GM19193 (cell line): ENCODE measurements around the gene SLC22A31.

Source experiments
- POLR2A ChIP-seq: IDR thresholded peaks from 4 replicates; pipeline ENCODE4 v1.6.1; 2011; ENCODE audit not compliant: insufficient read depth, insufficient read length; ENCODE audit errors: extremely low read depth

The SLC22A31 gene

DNA sequence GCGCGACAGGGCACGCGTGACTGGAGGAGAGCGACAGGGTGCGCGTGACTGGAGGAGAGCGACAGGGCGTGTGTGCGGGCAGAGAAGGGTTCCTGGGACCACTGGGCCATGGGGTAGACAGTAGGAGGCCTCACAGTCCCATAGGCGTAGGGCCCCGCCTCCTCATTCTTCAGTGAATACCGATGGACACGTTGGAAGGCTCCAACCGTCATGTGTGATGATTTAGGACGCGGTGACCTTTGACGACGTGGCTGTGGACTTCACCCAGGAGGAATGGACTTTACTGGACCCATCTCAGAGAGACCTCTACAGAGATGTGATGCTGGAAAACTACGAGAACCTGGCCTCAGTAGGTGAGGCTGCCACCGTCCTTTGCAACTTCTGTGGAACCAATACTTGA is 22.6 kb upstream of the SLC22A31 start:
- no peak for TF ChIP-seq POLR2A

DNA sequence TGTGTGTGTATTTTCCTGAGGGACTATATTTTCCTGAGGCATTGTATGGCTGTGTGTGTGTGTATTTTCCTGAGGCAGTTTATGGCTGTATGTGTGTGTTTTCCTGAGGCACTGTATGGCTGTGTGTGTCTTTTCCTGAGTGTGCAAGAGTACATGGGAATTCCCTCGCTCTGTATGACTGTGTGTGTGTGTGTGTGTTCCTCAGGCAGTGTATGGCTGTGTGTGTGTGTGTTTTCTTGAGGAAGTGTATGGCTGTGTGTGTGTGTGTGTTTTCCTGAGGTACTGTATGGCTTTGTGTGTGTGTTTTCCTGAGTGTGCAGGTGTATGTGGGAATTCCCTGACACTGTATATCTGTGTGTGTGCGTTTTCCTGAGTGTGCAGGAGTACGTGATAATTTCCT is 21.3 kb upstream of the SLC22A31 start:
- TF ChIP-seq POLR2A: no peak

DNA sequence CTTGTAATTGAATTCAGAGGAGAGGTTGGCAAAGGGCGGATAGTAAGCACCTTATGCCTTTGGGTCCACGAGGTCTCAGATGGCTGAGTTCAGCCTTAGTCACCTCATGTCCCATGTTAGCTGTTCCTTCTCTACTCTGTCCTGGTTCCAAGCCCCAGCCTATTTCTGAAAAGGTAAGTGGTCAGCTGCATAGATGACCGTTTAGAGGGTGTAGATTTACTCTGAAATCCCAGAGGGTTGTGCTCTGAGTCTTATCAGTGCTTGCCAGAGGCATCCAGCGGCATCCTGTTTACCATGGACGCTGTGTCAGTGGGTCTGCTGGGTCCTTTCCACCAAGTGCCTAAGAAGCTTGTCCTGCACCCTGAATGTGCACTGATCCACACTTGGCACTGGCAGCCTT is 19.0 kb upstream of the SLC22A31 start:
- no peak for TF ChIP-seq POLR2A

DNA sequence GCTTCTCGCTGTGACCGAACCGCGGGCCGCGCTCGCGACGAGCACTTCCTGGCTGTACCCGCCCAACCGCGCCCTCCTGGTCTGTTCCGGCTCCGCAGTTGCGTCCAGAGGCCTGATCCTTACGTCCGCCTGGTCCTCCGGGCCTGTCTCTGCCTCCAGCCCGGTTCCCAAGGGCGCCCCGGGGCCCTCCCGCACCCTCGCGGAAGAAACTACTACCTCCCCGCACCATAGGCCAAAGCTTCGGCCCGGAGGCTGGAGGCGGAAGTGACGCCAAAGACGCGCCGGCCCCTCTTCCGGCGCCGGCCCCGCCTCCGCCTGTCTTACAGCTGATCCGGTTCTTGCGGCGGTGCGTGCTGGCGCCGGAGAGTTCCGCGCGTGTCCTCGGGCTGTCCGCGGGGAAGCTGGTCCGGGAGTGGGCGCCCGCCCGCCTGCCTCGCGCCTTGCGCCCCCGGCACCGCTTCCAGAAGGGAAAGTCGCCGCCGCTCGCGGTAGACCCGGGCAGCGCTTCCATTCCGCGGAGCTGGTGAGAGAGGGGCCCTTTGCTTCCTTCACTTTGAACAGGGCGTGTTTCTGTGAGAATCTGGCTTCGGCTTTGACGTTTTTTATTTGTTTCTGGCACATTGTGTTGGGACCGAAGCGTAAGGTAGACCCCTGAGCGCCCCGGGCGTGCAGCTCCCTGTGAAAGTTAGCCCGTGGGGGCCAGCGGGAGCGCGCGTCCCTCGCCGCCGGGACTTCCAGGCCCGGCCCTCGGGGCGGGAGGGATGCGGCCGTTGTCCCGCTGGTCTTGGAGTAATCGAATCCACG is 17.3 kb upstream of the SLC22A31 start, which contains the start of gene ZNF778:
Gene ZNF778 (plus strand): TSS at position 316 of the 804 bp plus-strand sequence. CDS start 3,425 bp downstream, outside the sequence.
- TF ChIP-seq POLR2A: peak; percentile 90

DNA sequence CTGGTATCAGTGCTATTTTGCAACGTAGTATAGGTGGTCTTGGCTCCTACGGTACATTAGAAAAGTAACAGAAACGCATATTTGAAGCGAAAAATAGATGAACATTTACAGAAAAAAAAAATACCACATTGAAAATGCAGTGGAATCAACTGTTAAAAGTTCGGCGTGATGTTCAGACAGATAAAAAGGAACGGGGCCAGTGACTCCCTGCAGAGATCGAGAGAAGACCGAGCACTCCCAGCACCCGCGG is 16.7 kb upstream of the SLC22A31 start:
- no peak for TF ChIP-seq POLR2A

DNA sequence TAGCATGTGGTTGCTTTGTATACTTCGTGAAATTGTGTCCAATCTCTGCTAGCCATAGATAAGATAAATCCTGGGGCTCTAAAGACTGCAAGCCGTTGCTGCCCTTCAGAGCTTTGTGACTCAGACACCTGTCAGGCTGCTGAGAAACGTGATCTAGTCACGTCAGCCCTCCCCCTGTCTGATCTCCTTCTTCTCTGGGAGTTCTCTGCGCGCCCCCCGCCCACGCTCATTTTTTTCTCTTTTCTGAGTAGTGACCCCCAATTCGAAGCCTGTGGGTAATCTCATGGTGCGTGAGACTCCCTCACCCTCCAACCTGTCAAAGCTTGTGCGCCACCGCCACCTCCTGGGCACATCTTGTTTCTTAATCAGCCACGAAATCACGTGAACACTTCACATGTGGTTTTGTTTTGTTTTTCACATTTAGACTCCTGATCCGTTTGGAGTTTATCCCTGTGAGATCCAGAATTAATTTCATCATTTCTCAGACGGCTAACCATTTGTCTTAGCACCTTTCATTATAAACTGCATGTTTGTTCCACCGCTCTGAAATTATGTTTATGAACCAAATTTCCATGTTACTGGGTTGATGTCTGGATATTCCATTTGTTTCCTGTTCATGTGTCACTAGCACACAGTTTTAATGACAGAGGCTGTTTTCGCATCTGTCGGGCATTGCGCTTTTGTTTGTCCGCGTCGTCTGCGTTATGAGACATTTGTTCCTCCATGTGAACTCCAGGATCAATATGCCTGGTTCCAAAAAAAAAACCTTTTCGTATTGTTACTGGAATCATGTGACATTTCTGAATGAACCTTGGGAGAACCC is 16.2 kb upstream of the SLC22A31 start:
- no peak for TF ChIP-seq POLR2A

DNA sequence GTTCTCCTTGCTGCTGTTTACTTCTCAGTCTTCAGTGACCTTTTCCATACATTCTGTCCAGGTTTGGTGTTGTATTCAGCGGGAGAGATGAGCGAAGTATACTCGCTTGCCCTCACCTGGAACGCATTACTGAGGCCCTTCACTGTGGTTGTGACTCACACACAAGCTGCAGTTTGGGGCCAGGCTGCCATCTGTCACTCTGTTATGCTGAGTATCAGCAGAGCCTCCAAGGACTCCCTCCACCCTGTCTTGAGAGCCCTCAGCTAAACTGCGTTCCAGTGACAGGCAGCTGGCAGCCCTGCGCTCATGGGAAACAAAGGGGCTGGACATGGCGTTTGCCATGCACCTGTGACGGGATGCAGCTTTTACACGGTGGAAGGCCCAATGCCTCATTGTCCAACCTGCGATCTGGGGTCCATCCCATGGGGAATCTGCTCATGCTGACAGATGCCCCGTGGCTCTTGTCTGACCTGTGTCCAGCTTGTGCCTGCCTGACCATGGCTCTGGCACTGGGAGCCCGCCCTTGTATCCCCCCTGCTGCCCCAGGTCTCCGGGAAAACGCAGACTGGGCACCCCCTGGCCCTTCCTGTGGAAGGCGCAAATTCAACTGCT is 10.7 kb upstream of the SLC22A31 start:
- TF ChIP-seq POLR2A: no peak

DNA sequence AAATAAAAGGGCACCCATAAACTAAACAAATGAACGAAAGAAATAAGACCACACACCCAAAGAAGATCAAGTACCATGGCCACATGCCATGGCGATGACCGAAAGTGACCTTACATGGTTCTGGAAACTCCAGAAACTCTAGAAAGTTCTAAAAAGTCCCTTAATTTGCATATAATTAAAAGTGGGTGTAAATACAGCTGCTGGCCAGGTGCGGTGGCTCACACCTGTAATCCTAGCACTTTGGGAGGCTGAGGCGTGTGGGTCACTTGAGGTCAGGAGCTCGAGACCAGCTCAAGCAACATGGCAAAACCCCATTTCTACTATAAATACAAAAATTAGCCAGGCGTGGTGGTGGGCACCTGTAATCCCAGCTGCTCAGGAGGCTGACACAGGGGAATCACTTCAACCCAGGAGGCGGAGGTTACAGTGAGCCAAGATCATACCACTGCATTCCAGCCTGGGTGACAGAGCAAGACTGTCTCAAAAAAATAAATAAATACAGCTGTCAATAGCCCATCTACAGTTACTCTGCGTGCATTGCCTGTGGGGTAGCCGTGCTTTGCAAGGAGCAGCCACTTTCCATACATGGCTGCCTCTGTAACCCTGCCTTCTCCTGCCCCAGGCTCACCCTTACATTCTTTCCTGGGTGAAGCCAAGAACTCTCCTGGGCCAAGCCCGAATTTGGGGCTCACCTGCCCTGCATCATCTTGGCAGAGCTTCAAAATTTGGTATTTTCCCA is 10.0 kb upstream of the SLC22A31 start:
- TF ChIP-seq POLR2A: no peak

DNA sequence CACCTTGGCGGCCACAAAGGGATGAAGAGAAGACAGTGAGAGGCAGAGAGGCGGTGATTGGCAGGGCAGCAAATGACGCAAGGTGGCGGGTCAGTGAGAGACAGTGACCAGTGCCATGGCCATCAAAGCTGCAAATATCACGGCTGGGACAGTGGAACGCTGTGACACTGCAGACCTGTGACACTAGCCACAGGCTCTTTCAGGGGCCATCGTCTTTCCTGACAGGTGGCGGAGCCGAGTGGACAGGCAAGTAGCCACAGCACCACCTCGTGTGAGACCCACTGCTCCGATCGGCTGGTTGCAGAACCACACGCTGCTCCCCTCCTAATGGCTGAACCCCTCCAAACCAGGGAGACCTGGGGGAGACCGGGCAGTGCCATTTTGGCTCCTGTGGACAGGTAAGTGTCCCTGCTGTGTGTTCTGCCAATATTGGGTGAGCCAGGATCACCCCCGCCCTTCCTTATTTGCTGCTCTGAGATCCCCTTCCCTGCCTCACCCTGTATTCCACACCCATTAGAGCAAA is 9.2 kb upstream of the SLC22A31 start:
- TF ChIP-seq POLR2A: no peak

DNA sequence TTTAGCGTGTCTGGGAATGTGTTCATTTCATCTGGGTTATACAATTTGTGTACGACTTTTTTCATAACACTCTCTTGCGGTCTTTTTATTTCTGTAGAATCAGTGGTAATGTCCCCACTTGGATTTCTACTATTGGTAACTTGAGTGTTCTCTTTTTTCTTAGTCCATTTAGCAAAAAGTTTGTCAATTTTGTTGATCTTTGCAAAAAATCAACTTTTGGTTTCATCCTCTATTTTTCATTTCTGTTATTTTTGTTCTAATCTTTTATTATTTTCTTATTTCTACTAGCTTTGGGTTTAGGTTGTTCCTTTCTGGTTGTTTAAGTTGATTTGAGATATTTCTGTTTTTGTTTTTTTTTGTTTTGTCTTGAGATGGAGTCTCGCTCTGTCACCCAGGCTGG is 7.7 kb upstream of the SLC22A31 start:
- TF ChIP-seq POLR2A: no peak

DNA sequence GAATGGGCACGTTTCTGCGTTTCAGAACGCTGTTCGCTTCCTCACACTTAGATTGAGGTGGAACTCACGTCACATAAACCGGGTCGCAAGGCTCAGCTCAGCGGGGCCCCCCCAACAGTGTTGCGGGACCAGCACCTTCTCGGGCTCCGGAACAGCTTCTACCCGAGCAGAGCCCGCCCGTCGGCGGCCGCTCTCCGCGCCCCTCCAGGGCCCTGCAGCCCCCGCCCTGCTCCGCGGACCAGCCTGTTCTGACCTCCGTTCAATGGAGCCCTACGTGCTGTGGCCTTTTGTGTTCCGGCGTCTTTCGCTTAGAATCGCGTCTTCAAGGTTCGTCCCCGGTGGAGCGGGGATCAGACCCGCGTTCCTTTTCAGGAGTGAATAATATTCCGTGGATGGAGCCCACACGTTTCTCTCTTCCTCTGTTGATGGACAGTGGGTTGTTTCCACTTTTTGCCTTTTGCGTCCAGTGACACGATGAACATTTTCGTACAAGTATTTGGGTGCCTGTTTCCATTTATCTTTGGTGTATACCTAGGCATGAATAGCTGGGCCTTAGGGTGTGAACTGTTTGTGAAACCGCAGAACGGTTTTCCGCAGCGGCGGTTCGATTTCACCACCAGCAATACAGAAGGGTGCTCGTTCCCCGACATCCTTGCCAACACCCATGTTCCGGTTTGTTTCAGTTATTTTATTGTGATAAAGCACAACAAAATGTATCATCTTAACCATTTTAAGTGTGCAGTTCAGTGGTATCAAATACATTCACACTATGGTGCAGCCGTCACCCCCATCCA is 2.3 kb upstream of the SLC22A31 start:
- TF ChIP-seq POLR2A: no peak

DNA sequence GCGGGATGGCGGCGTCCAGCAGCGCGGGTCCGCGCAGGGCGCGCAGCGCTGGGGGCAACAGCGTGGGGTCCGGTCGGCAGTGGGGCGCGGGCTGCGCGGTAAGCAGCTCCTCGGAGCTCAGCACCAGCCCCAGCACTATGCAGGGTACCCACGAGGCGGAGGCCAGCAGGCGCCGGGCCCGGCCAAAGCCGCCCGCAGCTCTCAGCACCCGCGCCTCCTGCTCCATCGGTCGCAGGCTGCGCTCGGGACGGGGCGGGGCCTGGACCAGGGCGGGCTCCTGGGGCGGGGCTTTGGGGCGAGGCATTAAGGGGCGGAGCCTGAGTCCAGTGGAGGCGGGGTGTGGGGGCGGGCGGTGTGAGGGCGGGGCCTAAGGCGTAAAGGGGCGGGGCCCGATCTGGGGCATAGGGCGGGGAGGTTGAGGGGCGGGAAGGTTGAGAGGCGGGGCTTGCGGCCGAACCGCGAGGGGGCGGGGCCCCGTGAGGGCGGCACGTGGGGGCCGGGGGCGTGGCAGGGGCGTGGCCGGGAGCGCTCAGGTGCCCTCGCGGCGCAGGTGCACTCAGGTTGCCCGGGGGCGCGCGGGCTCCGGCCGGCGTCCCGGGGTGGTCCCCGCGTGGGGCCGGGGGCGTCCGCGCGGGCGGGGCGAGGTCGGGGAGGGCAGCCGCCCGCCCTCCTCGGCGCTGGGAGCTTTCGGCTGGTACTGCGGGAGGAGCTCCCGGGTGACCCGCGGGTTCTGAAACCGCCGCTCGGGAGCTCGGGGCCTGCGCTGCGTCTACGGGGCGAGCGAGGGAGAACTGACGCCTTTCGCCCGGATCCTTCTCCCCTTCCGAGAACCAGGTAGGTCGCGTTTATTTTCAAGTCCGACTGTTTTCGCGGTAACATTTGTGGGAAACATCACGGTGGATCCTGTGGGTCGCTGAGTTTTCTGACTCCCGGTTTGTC is 1.4 kb upstream of the SLC22A31 start:
- TF ChIP-seq POLR2A: no peak

DNA sequence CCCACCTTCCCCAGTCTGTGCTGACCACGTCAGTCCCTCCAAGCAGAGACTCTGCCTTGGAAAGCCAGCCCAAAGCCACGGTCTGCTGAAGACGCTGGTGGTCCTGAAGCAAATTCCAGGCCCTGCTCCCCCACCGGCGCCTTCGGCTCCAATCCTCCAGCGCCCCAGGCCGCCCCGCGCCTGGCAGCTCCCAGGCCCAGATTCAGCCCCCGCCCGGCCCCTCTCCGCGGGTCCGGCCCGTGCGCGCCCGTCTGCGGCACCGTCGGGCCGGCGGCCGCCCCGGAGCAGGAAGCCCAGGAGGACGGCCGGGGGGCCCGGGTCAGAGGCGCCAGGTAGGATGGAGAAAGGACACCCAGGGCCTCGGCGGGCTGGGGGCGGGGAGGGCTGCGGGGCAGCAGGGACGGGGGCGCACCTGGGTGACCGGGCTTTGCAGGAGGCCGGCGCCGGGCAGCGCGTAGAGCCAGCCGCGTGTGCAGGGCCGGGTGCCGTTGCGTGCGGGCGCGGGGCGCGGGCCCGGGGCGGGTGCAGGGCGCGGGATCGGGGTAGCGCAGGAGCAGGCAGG is 594 bp upstream of the SLC22A31 start:
- TF ChIP-seq POLR2A: no peak
